HG03432 (cell line): Measurements from ENCODE around the gene DPP10.
A peak's percentile ranks its signal among the peaks of the same experiment; 100 is the strongest.
"Not testable (repeated sequence)": the region's sequence is repeated elsewhere in the genome, so short reads cannot be mapped to it uniquely, and the experiment has no call there.

Source experiments
- ATAC-seq: cut with Tn5 transposase; IDR thresholded peaks from one replicate; pipeline ENCODE4 v1.9.1; 2021; ENCODE audit warnings: mild to moderate bottlenecking, moderate library complexity; ENCODE audit not compliant: unreplicated experiment

DPP10 gene

GRCh38 chr2:114442510-114442909 is at the start of gene DPP10:
DPP10 (plus strand) TSS chr2:114442641.
- ATAC-seq: no peak

GRCh38 chr2:114400890-114401289 is 41.6 kb upstream of the DPP10 start:
- ATAC-seq: peak; percentile 45

DNA sequence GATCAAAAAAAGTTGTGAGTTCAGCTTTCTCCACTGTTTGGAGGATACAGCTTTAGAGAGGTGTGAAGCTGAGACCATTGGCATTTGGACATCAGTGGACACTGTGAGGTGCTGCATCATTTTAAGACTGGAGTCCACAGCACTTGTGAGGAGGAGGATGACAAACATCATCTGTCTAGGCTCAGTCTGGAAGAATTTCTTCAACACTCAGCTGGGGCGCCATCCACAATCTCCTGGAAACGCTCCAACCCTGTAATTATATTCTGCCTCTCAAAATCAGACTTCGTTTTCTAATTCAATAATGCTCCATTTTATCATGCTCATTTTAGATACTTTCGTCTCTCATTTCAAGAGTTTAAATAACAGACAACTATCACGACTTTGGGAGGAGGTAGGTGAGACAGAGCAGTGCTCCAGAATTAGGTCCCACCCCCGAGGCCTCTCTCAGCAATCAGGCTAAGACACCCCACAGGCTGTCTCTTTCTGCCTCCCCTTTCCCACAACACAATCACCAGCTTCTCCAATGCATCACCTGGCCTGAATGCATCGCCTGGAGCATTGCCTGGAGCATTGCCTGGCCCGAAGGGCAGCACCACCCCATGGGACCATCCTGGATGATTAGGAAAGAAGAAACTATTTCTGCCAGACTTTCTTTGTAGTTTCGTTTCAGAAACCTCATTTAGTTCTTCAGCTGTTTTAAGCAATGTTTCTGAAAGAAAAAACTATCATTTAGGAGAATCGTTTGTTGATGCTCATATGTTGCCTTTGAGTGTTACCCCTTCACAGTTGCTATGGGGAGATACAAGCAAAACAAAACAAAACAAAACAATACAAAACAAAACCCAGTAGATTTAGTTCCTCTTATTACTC is 37.0 kb upstream of the DPP10 start:
- no peak for ATAC-seq

DNA sequence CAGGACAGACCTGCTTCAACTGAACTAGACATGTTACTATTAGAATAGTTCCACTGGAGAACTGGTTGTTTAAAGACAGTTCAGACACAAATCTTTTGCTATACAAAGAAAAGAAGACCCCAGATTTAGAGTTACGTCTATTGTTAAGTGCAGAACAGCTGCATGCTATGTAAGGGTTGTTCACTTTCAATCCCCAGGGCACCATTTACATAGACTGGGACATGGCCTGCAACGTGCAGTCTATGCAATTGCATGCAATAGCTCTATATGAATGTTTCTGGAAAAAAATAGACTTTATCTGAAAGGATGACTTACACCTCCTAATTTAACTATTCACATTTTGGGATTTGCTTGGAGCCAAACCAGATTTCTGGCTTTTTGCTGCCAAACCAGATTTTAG is 36.1 kb upstream of the DPP10 start:
- no peak for ATAC-seq

- ATAC-seq: not testable (repeated sequence)
These were observed 35.1 kb upstream of the DPP10 start for GRCh38 chr2:114407353-114407752.

- ATAC-seq: no peak
These were observed 20.7 kb upstream of the DPP10 start for GRCh38 chr2:114421781-114422180.

DNA sequence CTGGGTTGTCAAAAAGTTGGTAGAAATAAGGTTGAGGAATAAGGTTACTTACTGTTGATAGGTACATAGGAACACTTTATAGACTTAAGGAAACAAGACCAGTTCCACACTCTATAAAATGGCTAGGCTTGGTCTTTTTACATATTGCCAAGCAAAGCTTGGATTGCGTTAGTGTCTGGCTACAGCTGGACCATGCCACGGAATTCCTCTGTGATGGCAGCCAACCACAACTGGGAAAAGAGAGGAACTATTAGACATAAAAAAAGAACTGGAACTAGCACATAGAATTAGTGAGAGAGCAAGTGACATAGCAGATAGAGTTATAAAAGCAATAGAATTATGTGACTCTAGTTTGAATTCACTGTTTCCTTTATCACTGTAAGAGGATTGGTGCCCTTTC is 17.7 kb upstream of the DPP10 start:
- ATAC-seq: no peak

DNA sequence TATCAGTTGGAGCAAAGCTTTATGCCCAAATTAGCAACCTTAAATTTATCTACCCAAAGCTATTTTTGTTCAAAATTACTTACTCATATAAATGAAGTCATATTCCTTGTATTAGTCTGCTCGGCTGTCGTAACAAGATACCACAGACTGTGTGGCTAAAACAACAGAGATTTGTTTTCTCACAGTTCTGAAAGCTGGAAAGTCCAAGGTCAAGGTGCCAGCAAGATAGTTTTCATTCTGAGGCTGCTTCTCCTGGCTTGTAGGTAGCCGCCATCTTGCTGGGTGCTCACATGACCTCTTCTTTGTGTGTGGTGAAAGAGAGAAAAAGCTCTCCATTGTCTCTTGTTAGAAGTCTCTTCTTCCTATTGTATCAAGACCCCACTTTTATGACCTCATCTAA is 15.7 kb upstream of the DPP10 start:
- ATAC-seq: no peak

- ATAC-seq: no peak
These were observed 6.1 kb upstream of the DPP10 start for GRCh38 chr2:114436329-114436728.

- ATAC-seq: no peak
These were observed 4.1 kb downstream of the DPP10 start for GRCh38 chr2:114446571-114446970.

GRCh38 chr2:114450639-114451038 is 8.2 kb downstream of the DPP10 start:
- no peak for ATAC-seq

GRCh38 chr2:114456566-114456965 is 14.1 kb downstream of the DPP10 start:
- no peak for ATAC-seq

- no peak for ATAC-seq
These were observed 15.5 kb downstream of the DPP10 start for GRCh38 chr2:114457956-114458355.

- no peak for ATAC-seq
These were observed 18.7 kb downstream of the DPP10 start for GRCh38 chr2:114461116-114461515.

DNA sequence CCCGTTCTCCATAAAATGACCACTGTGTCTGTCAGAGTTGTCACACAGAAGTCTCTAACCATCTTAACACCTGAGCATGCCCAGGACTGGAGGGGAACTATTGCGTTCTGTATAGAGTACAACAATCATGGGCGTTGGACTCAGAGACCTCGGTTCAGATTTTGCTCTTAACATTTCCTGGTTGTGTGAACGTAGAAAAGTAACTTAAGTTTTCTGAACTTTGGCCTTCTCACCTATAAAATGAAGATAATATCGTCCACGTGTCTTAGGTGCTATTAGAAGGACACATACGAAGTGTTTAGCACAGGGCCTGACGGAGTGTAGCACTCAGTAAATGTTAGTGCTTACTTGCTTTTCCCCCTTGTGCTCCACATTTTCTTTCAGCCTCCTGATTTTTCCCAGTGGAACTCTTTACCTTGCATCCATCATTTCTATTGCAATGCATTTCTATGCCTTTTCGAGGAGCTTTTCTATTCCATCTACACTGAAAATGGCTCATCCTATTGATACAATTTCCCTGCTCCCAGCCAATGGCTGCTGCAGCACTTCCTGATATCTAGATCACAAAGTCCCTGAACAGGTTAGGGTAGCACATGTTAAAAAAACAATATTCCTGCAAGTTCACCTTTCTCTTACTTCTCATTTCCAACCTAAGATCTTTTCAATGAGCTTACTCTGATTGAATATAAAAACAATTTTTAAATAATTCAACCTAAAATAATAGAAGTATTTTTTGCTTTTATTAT is 22.7 kb downstream of the DPP10 start:
- no peak for ATAC-seq

DNA sequence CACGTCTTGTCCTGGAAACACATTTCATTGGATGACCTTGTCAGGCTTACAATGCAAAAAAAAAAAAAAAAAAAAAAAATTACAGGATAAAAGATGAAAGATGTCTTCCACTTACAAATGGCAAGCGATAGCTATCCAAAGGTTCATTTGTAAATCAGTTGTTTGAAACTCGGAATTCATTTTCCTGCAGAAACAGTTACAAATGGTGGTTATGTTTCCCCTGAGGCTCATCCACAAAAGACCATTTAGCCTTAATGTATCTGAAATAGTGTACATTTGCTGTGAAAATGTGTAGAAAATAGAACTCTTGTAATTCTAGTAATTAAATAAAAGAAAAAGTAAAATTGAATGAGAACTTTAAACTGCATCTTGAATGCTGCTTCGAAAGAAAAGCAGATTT is 25.9 kb downstream of the DPP10 start:
- ATAC-seq: no peak

- ATAC-seq: no peak
These were observed 29.8 kb downstream of the DPP10 start for GRCh38 chr2:114472246-114472645.

DNA sequence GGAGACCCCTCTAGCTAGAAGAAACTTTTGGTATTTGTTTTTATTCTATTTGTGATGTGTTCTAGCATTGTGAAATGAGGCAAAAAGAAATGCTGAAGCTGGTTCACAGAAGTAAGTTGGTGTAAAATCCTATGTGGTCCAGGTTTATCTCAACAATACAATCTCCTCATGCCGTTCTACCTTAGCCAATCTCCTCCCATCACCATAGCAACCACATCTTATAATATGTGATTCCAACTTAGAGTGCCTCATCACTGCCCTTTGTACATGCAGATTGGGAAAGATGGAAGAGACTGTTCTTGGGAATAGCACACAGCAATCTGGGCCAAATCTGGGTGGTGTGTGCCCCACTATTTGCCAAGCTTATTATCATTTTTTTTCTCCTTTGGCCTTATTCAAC is 30.3 kb downstream of the DPP10 start:
- ATAC-seq: no peak

GRCh38 chr2:114488841-114489530 is 46.5 kb downstream of the DPP10 start:
- ATAC-seq: no peak

DNA sequence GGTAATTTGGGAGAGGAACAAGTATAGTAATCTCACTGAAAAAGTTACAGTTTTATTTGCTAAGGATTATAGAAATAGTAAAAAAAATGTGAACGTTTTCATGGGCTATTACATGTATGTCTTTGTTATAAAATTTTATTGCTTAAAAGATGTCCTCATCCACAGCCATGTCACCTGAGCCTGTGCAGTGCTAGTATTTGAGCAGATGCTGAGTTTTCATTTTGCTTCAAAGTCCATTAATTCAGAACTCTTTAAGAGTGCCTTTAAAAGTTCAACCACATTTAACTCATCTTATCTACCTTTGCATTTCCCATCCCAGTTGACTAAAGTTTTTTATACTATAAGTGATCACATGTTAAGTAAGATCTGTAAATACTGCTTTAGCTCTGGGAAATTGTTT is 52.6 kb downstream of the DPP10 start:
- no peak for ATAC-seq

- no peak for ATAC-seq
These were observed 54.5 kb downstream of the DPP10 start for GRCh38 chr2:114496959-114497358.

DNA sequence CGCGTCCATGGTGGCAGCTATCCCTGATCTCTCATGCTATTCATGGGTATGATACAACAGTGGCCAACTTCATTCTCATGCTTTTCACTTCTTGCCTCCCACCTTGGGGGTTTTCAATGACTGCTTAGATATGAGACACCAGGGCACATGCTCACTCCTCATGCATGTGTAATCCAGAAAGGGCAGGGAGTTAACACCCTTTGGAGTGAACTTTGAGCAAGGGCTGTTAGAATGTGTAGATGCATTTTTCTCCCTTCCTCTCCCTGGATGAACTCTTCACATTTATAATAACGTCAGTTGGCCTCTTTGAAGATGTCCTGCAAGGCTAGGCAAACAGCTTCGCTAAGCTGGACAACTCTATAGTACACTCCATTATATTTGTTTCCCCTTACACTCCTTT is 56.7 kb downstream of the DPP10 start:
- no peak for ATAC-seq
